ENCODE data around the gene AARS2. TPM values are rescaled to one million over a fixed set of nuclear protein-coding genes. Genes with fewer than 3 reads are reported as not detected.

The AARS2 gene
- total RNA-seq, 3 donors from 2014 or later: 12.5 to 21.1 (median 15.9) TPM

DNA sequence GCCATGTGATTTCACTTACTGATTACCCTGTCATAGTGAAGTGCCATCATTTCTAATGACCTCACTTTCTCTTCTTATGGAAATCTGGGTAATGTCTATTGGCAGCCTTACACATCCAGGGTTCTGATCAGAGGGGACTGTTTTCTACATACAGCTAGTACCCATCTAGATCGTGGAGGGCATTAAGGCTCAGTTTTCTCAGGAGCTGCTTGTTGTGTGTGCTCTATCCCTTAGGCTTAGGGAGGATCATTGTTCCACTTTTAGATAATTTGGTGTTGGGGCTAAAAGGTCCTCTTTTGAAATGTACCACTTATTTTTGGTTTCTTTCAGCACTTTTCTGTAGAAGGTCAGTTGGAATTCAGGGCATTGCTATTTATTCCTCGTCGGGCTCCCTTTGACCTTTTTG, 62.4 kb downstream of the AARS2 start:
- ATAC-seq (no peak), DNase-seq (no peak)
- H3K4me1 ChIP-seq (ENCODE audit: low read depth): peaks cover 15% of the 10 kb centered on the region
- intact Hi-C loops (cut with DNase I, micrococcal nuclease): no loop called here
- no peaks in the 10 kb centered on the region for H3K9me3 ChIP-seq
- TF ChIP-seq, protein P1, sequence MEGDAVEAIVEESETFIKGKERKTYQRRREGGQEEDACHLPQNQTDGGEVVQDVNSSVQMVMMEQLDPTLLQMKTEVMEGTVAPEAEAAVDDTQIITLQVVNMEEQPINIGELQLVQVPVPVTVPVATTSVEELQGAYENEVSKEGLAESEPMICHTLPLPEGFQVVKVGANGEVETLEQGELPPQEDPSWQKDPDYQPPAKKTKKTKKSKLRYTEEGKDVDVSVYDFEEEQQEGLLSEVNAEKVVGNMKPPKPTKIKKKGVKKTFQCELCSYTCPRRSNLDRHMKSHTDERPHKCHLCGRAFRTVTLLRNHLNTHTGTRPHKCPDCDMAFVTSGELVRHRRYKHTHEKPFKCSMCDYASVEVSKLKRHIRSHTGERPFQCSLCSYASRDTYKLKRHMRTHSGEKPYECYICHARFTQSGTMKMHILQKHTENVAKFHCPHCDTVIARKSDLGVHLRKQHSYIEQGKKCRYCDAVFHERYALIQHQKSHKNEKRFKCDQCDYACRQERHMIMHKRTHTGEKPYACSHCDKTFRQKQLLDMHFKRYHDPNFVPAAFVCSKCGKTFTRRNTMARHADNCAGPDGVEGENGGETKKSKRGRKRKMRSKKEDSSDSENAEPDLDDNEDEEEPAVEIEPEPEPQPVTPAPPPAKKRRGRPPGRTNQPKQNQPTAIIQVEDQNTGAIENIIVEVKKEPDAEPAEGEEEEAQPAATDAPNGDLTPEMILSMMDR (IDR thresholded peaks at IDR 0.05): no peak
- H3K36me3 ChIP-seq (ENCODE audit: low read depth): peaks cover 26% of the 10 kb centered on the region
- H3K4me3 ChIP-seq: no peak overlapping the region

DNA sequence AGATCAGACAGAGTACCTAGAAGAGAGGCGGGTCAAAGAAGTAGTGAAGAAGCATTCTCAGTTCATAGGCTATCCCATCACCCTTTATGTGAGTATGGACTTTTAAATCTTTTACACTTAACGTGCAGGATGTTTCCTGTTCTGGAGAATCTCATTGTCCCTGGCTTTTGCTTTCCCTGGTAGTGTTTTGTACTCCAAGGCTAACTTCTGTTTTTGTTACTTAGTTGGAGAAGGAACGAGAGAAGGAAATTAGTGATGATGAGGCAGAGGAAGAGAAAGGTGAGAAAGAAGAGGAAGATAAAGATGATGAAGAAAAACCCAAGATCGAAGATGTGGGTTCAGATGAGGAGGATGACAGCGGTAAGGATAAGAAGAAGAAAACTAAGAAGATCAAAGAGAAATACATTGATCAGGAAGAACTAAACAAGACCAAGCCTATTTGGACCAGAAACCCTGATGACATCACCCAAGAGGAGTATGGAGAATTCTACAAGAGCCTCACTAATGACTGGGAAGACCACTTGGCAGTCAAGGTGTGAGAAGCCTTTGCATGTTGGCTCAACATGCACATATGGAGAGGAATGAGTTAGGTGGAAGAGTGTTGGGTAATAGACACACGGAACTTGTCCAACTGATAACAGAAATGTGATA, 63.0 kb downstream of the AARS2 start:
- Histone ChIP-seq H3K36me3 (ENCODE audit: low read depth) (peaks cover 26% of the 10 kb centered on the region), H3K4me3 (no peak overlapping the region), H3K4me1 (ENCODE audit: low read depth) (peaks cover 15% of the 10 kb centered on the region), H3K9me3 (no peaks in the 10 kb centered on the region)
- TF ChIP-seq, protein P1 (IDR thresholded peaks at IDR 0.05): no peak
- intact Hi-C loops (cut with DNase I, micrococcal nuclease): no loop called here
- ATAC-seq: no peak
- no peak for DNase-seq

Other genes with a start within 250 kb of the AARS2 start
- 10 to 100 TPM; 41.0 to 57.2 (median 56.8) TPM for gene MRPL14, start 185.9 kb downstream of the AARS2 start, total RNA-seq
- gene TMEM63B, start 185.8 kb downstream of the AARS2 start, total RNA-seq: 100 to 1,000 TPM in 1 of 3 donors, 10 to 100 TPM in 2; 57.0 to 108 (median 79.6) TPM
- 1 to 10 TPM in 2 of 3 donors, under 1 TPM in 1; 0.35 to 1.2 (median 1.1) TPM for gene CAPN11, start 154.5 kb downstream of the AARS2 start, total RNA-seq
- gene MYMX, start 96.4 kb downstream of the AARS2 start, total RNA-seq: under 1 TPM in 1 of 3 donors, not detected in 2; 0.39 TPM
- gene SLC29A1, start 89.8 kb downstream of the AARS2 start, total RNA-seq: 100 to 1,000 TPM in 1 of 3 donors, 10 to 100 TPM in 2; 12.9 to 140 (median 14.8) TPM
- gene HSP90AB1, start 66.2 kb downstream of the AARS2 start, total RNA-seq: 100 to 1,000 TPM; 322 to 593 (median 399) TPM
- 10 to 100 TPM; 24.9 to 38.0 (median 31.6) TPM for gene SLC35B2, start 55.8 kb downstream of the AARS2 start, total RNA-seq
- 10 to 100 TPM in 2 of 3 donors, 1 to 10 TPM in 1; 8.7 to 13.4 (median 10.8) TPM for gene NFKBIE, start 47.8 kb downstream of the AARS2 start, total RNA-seq
- gene TMEM151B, start 42.9 kb downstream of the AARS2 start, total RNA-seq: 1 to 10 TPM in 1 of 3 donors, under 1 TPM in 2; 0.17 to 1.4 (median 0.31) TPM
- not detected for gene SPATS1, start 29.3 kb upstream of the AARS2 start, total RNA-seq
- gene CDC5L, start 74.4 kb upstream of the AARS2 start, total RNA-seq: 10 to 100 TPM; 16.9 to 20.7 (median 17.8) TPM

All from mucosa of descending colon (tissue), 3 donors.